Measurements from ENCODE around the gene TFR2. TPM values are rescaled to one million over a fixed set of nuclear protein-coding genes. Genes with fewer than 3 reads are reported as not detected.

The TFR2 gene
- total RNA-seq, 4 donors from 2014 or later: 0.17 to 0.32 TPM; not detected in 2

GRCh38 chr7:100607111-100607510 lies 34.2 kb downstream of the TFR2 start:
- intact Hi-C loops (cut with DNase I): loop anchor here (10.0 kb wide), 1 partner anchor 248 kb away; the partner anchor contains the start of gene SLC12A9
- DNase-seq (ENCODE audit: extremely low spot score): no peak
- 92% methylated on average over 8 of the region's 8 CpGs for WGBS

GRCh38 chr7:100606313-100606712 lies 35.0 kb downstream of the TFR2 start:
- WGBS: 89% methylated on average over 12 of the region's 12 CpGs
- Histone ChIP-seq H3K4me3 (no peak overlapping the region), H3K27me3 (no peaks in the 10 kb centered on the region), H3K27ac (replicated peaks in 1 of 4) (no peak overlapping the region), H3K36me3 (no peaks in the 10 kb centered on the region), H3K4me1 (peaks cover 21 to 45% (median 41%) of the 10 kb centered on the region in 4 donors), H3K9me3 (no peaks in the 10 kb centered on the region)
- TF ChIP-seq POLR2AphosphoS5 (IDR thresholded peaks at IDR 0.05) (no peak), CTCF (IDR thresholded peaks at IDR 0.05) (no peak), POLR2A (IDR thresholded peaks at IDR 0.05; ENCODE audit: low read depth) (no peak), EP300 (IDR thresholded peaks at IDR 0.05) (no peak)
- intact Hi-C loops (cut with DNase I): loop anchor here (10.0 kb wide), 1 partner anchor 248 kb away; the partner anchor contains the start of gene SLC12A9
- DNase-seq (ENCODE audit: extremely low spot score): no peak

More at GRCh38 chr7:100607111-100607510, 34.2 kb downstream of the TFR2 start:
- no peak overlapping the region for H3K27ac ChIP-seq (replicated peaks in 1 of 4)
- peaks cover 22 to 39% (median 36%) of the 10 kb centered on the region in 4 donors for H3K4me1 ChIP-seq
- no peak overlapping the region for H3K4me3 ChIP-seq
- H3K9me3 ChIP-seq: no peaks in the 10 kb centered on the region
- no peak for TF ChIP-seq POLR2AphosphoS5 (IDR thresholded peaks at IDR 0.05)
- TF ChIP-seq POLR2A (IDR thresholded peaks at IDR 0.05; ENCODE audit: low read depth): no peak
- no peaks in the 10 kb centered on the region for H3K36me3 ChIP-seq
- H3K27me3 ChIP-seq: no peaks in the 10 kb centered on the region

GRCh38 chr7:100604976-100605911 lies 36.1 kb downstream of the TFR2 start:
- Histone ChIP-seq H3K9me3 (no peaks in the 10 kb centered on the region), H3K4me3 (peak overlapping the region; percentile 66 to 90 (median 74)), H3K27ac (replicated peaks in 1 of 4) (peak overlapping the region; percentile 84 to 89 (median 86)), H3K4me1 (peaks cover 20 to 48% (median 43%) of the 10 kb centered on the region in 4 donors), H3K36me3 (no peaks in the 10 kb centered on the region), H3K27me3 (no peaks in the 10 kb centered on the region)
- 15% methylated on average over 66 of the region's 68 CpGs for WGBS
- DNase-seq (ENCODE audit: extremely low spot score): no peak
- intact Hi-C loops (cut with DNase I): loop anchor here (5.0 to 10.0 kb wide), 2 partner anchors 87 to 250 kb away; partner anchors contain the start of genes GIGYF1 and SLC12A9
- TF ChIP-seq CTCF (IDR thresholded peaks at IDR 0.05) (no peak), POLR2A (IDR thresholded peaks at IDR 0.05; ENCODE audit: low read depth) (no peak), EP300 (IDR thresholded peaks at IDR 0.05) (no peak), POLR2AphosphoS5 (IDR thresholded peaks at IDR 0.05) (peak in 1 of 2 donors; percentile 29)

GRCh38 chr7:100604028-100604975 lies 37.0 kb downstream of the TFR2 start:
- Histone ChIP-seq H3K9me3 (no peaks in the 10 kb centered on the region), H3K4me3 (peak overlapping the region; percentile 66 to 90 (median 74)), H3K27ac (replicated peaks in 1 of 4) (peak overlapping the region; percentile 84 to 89 (median 86)), H3K36me3 (no peaks in the 10 kb centered on the region), H3K4me1 (peaks cover 20 to 48% (median 43%) of the 10 kb centered on the region in 4 donors), H3K27me3 (no peaks in the 10 kb centered on the region)
- TF ChIP-seq CTCF (IDR thresholded peaks at IDR 0.05) (peak; percentile 27 to 45 (median 39)), POLR2A (IDR thresholded peaks at IDR 0.05; ENCODE audit: low read depth) (peak; percentile 45), POLR2AphosphoS5 (IDR thresholded peaks at IDR 0.05) (peak; percentile 63 to 89), EP300 (IDR thresholded peaks at IDR 0.05) (no peak)
- intact Hi-C loops (cut with DNase I): loop anchor here (5.0 to 10.0 kb wide), 2 partner anchors 88 to 250 kb away; partner anchors contain the start of genes GIGYF1 and SLC12A9
- WGBS: 0% methylated on average over 23 of the region's 70 CpGs
- no peak for DNase-seq (ENCODE audit: extremely low spot score)
